IgD-negative memory B cell (primary cell): ENCODE measurements around the gene CYP19A1. TPM values are rescaled to one million over a fixed set of nuclear protein-coding genes. Genes with fewer than 3 reads are reported as not detected.

Experiments used
- H3K27ac Mint-ChIP-seq, 3 donors: one replicate each; pipeline ENCODE4 v1.8.0; 2020 to 2022; ENCODE audit warnings: mild to moderate bottlenecking in 3 of 3, mixed read lengths in 3 of 3, moderate library complexity in 1 of 3
- H3K27me3 Mint-ChIP-seq: one replicate; pipeline ENCODE4 v1.8.0; 2021; ENCODE audit warnings: mixed read lengths
- H3K36me3 Mint-ChIP-seq: one replicate; pipeline ENCODE4 v1.8.0; 2020; ENCODE audit warnings: mild to moderate bottlenecking, mixed read lengths
- H3K4me1 Mint-ChIP-seq, 3 donors: one replicate each; pipeline ENCODE4 v1.8.0; 2020 to 2022; ENCODE audit warnings: mixed read lengths in 3 of 3, mild to moderate bottlenecking in 1 of 3
- H3K4me3 Mint-ChIP-seq, 4 donors: one replicate each; pipeline ENCODE4 v1.8.0; 2020 to 2022; ENCODE audit warnings: mild to moderate bottlenecking in 4 of 4, mixed read lengths in 4 of 4, moderate library complexity in 3 of 4
- H3K9me3 Mint-ChIP-seq, 3 donors: one replicate each; pipeline ENCODE4 v1.8.0; 2020 to 2021; ENCODE audit warnings: mixed read lengths in 3 of 3, mild to moderate bottlenecking in 1 of 3
- polyA plus RNA-seq: library from polyadenylated mRNA; unstranded; fragments of 300-500 nt; fragmentation: Illumina TruSeq; gene quantifications from one replicate; pipeline ENCODE4 v1.2.3, GENCODE V29; 2021

Gene CYP19A1
- polyA plus RNA-seq, result not detected

GRCh38 chr15:51338496-51338895, at the start of gene CYP19A1:
TSS of gene CYP19A1 (minus strand) at chr15:51338596. CDS start at chr15:51242912, 95,684 bp downstream.
- peak within 1 kb of the TSS in 1 of 3 donors; percentile 56 for H3K27ac Mint-ChIP-seq
- peaks cover 13 to 29% (median 25%) of the 10 kb centered on the region in 3 donors for H3K4me1 Mint-ChIP-seq
- no peaks in the 10 kb centered on the region for H3K36me3 Mint-ChIP-seq
- H3K4me3 Mint-ChIP-seq, result no peak within 1 kb of the TSS
- no peaks in the 10 kb centered on the region for H3K9me3 Mint-ChIP-seq
- peaks cover 19% of the 10 kb centered on the region for H3K27me3 Mint-ChIP-seq

DNA sequence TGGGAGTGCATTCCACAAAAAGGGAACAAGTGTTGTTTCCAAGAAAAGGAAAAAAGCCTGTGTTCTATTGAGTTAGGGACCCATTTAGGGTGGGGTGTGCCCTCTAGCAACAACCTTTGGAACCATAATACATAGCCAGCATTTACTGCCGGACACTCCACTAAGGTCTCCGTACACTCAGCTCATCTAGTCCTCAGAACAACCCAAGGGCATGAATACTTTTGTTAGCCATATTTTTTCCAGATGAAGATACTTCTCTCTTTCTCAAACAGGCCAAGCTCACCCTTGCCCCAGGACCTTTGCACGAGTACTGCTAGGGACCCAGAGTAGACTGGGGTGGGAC, 49.3 kb upstream of the CYP19A1 start:
- H3K9me3 Mint-ChIP-seq, result no peaks in the 10 kb centered on the region
- H3K4me3 Mint-ChIP-seq, result no peak overlapping the region
- no peak overlapping the region for H3K27ac Mint-ChIP-seq
- H3K4me1 Mint-ChIP-seq, result peaks cover 0 to 2% (median 0%) of the 10 kb centered on the region in 3 donors
- peaks cover 6% of the 10 kb centered on the region for H3K27me3 Mint-ChIP-seq
- H3K36me3 Mint-ChIP-seq, result no peaks in the 10 kb centered on the region

GRCh38 chr15:51386960-51387698, 48.7 kb upstream of the CYP19A1 start:
- Mint-ChIP-seq H3K27ac (no peak overlapping the region), H3K27me3 (peaks cover 6% of the 10 kb centered on the region), H3K4me3 (no peak overlapping the region), H3K4me1 (peaks cover 0 to 2% (median 0%) of the 10 kb centered on the region in 3 donors), H3K9me3 (no peaks in the 10 kb centered on the region), H3K36me3 (no peaks in the 10 kb centered on the region)

GRCh38 chr15:51386486-51386885, 48.1 kb upstream of the CYP19A1 start:
- Mint-ChIP-seq H3K27me3 (peaks cover 10% of the 10 kb centered on the region), H3K4me3 (no peak overlapping the region), H3K4me1 (peaks cover 0 to 2% (median 0%) of the 10 kb centered on the region in 3 donors), H3K27ac (no peak overlapping the region), H3K36me3 (no peaks in the 10 kb centered on the region), H3K9me3 (no peaks in the 10 kb centered on the region)

DNA sequence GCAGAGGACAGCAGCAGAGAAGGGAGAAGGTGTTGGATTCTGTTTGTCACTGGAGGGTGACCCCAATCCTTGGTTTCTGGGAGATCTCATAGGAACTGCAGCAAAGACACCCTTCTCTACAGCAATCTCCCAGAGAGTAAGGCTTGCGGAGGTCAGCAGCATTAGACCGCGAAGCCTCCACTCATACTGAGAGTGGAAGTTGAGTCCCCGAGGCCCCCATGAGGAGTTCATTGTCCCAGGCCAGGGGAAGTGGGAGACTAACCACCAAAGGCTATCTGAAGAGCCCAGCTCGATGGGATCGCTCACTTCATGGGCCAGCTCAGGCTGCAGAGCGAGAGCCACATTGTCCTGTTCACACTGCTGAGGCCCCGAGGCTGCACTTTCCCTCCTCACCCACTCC, 47.6 kb upstream of the CYP19A1 start:
- Mint-ChIP-seq H3K27ac (no peak overlapping the region), H3K27me3 (peaks cover 10% of the 10 kb centered on the region), H3K4me1 (peaks cover 0 to 5% (median 2%) of the 10 kb centered on the region in 3 donors), H3K36me3 (no peaks in the 10 kb centered on the region), H3K4me3 (no peak overlapping the region), H3K9me3 (no peaks in the 10 kb centered on the region)

- peaks cover 0 to 5% (median 2%) of the 10 kb centered on the region in 3 donors for H3K4me1 Mint-ChIP-seq
- no peaks in the 10 kb centered on the region for H3K9me3 Mint-ChIP-seq
- H3K4me3 Mint-ChIP-seq, result no peak overlapping the region
- no peaks in the 10 kb centered on the region for H3K36me3 Mint-ChIP-seq
- no peak overlapping the region for H3K27ac Mint-ChIP-seq
- peaks cover 11% of the 10 kb centered on the region for H3K27me3 Mint-ChIP-seq
These were observed 44.4 kb upstream of the CYP19A1 start for GRCh38 chr15:51382787-51383186.

- H3K9me3 Mint-ChIP-seq, result no peaks in the 10 kb centered on the region
- peaks cover 11% of the 10 kb centered on the region for H3K27me3 Mint-ChIP-seq
- H3K36me3 Mint-ChIP-seq, result no peaks in the 10 kb centered on the region
- H3K27ac Mint-ChIP-seq, result no peak overlapping the region
- peaks cover 0 to 5% (median 2%) of the 10 kb centered on the region in 3 donors for H3K4me1 Mint-ChIP-seq
- H3K4me3 Mint-ChIP-seq, result peak overlapping the region in 1 of 4 donors; percentile 19
These were observed 42.8 kb upstream of the CYP19A1 start for GRCh38 chr15:51380999-51381806.

DNA sequence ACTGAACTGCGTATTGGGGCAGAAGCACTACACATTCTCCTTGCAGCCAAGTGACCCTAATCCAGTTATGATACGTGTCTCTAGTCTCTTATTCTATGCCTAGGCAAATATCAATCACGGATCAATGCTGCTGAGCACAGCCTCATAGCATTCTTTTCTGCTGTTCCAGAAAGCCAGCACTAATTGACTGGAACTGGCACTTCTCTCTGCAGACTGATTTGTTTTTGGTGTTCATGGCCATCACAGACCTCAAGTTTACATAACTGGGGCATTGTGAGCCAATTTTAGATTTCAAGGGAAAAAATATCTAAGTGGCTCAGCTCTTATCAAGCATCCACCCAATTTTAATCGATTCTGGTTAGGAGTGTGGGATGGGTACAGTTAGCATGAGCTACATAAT, 41.0 kb upstream of the CYP19A1 start:
- Mint-ChIP-seq H3K4me1 (peaks cover 0 to 4% (median 2%) of the 10 kb centered on the region in 3 donors), H3K27me3 (peaks cover 11% of the 10 kb centered on the region), H3K4me3 (no peak overlapping the region), H3K27ac (no peak overlapping the region), H3K36me3 (no peaks in the 10 kb centered on the region), H3K9me3 (no peaks in the 10 kb centered on the region)

- Mint-ChIP-seq H3K27me3 (peaks cover 8% of the 10 kb centered on the region), H3K9me3 (no peaks in the 10 kb centered on the region), H3K36me3 (no peaks in the 10 kb centered on the region), H3K27ac (no peak overlapping the region), H3K4me1 (peaks cover 0 to 4% (median 2%) of the 10 kb centered on the region in 3 donors), H3K4me3 (no peak overlapping the region)
These were observed 40.0 kb upstream of the CYP19A1 start for GRCh38 chr15:51378406-51378805.

- H3K4me1 Mint-ChIP-seq, result peaks cover 0 to 4% (median 2%) of the 10 kb centered on the region in 3 donors
- no peak overlapping the region for H3K27ac Mint-ChIP-seq
- H3K4me3 Mint-ChIP-seq, result no peak overlapping the region
- H3K9me3 Mint-ChIP-seq, result no peaks in the 10 kb centered on the region
- peaks cover 5% of the 10 kb centered on the region for H3K27me3 Mint-ChIP-seq
- H3K36me3 Mint-ChIP-seq, result no peaks in the 10 kb centered on the region
These were observed 38.8 kb upstream of the CYP19A1 start for GRCh38 chr15:51377038-51377786.

- Mint-ChIP-seq H3K36me3 (no peaks in the 10 kb centered on the region), H3K27ac (no peak overlapping the region), H3K4me3 (no peak overlapping the region), H3K4me1 (peaks cover 0 to under 1% (median 0%) of the 10 kb centered on the region in 3 donors), H3K9me3 (no peaks in the 10 kb centered on the region), H3K27me3 (peaks cover 2% of the 10 kb centered on the region)
These were observed 37.7 kb upstream of the CYP19A1 start for GRCh38 chr15:51375966-51376640.

DNA sequence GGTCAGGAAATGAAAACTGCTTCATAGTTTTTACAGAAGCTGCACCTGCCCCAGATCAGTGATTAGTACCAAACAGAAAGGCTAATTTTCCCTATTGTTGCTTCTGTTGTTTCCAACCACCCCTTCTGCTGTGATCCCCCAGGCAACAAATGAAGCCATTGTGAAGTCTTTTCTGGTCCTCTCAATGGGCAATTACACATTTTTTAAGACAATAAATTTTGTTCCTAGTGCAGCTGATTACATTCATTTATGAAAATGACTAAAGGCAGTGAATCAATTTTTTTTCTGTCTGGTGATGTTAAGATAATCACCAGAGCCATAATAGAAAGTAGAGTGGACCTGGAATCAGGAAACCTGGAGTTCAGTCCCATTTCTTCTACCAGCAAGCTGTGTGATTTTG, 35.7 kb upstream of the CYP19A1 start:
- no peaks in the 10 kb centered on the region for H3K36me3 Mint-ChIP-seq
- H3K27ac Mint-ChIP-seq, result no peak overlapping the region
- H3K27me3 Mint-ChIP-seq, result no peaks in the 10 kb centered on the region
- H3K9me3 Mint-ChIP-seq, result no peaks in the 10 kb centered on the region
- no peaks in the 10 kb centered on the region for H3K4me1 Mint-ChIP-seq
- no peak overlapping the region for H3K4me3 Mint-ChIP-seq

- Mint-ChIP-seq H3K9me3 (no peaks in the 10 kb centered on the region), H3K36me3 (no peaks in the 10 kb centered on the region), H3K4me1 (no peaks in the 10 kb centered on the region), H3K27ac (no peak overlapping the region), H3K27me3 (no peaks in the 10 kb centered on the region), H3K4me3 (no peak overlapping the region)
These were observed 32.9 kb upstream of the CYP19A1 start for GRCh38 chr15:51371266-51371665.

- Mint-ChIP-seq H3K4me1 (no peaks in the 10 kb centered on the region), H3K27me3 (no peaks in the 10 kb centered on the region), H3K36me3 (no peaks in the 10 kb centered on the region), H3K9me3 (no peaks in the 10 kb centered on the region), H3K27ac (no peak overlapping the region), H3K4me3 (no peak overlapping the region)
These were observed 31.0 kb upstream of the CYP19A1 start for GRCh38 chr15:51369451-51369761.
